ENCODE data around the gene ZSWIM7. TPM values are rescaled to one million over a fixed set of nuclear protein-coding genes. Genes with fewer than 3 reads are reported as not detected.

The ZSWIM7 gene
- total RNA-seq (2022; extraction: Qiagen RNA extraction; ENCODE audit: low read depth) = 39.8 to 45.5 TPM (median 43.9 TPM) in 5 replicates

DNA sequence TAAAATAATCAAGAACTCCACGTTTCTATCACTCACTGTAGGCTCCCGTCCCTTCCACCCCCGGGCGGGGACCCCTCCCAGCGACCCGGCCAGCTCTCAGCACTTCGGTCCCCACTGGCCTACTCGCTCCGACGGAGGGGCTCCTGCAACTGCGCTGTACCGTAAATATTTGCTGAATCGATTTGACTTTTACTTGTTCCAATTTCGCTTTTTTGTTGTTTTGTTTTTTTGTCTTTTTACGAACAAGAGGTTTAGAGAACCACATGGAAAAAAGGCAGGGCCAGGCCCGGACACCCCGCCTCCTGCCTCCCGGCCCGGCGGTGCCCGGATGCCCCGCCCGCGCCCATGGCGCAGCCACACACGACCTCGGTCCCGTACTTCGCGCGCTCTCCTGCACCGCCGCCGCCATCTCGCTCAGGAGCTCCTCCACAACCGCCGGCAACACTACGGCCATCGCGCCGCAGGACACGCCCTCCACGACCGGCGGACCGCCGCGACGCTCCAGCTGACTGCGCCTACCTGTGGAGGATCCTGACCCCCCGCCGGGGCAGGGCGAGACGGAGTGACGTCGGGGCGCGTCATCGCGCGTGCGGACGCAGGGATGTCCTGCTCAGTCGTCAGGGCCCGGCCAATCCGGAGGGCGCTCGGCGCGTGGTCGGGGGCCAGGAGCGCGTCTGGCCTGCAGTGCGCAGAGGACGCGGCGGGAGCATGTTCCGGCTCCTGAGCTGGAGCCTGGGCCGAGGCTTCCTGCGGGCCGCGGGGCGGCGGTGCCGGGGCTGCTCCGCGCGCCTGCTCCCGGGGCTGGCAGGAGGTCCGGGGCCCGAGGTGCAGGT is at the start of gene ZSWIM7, which contains the start of gene TTC19:
TSS of gene ZSWIM7 (minus strand) at position 564 of the 833 bp plus-strand sequence. CDS start at position 454, 110 bp downstream.
TSS of gene TTC19 (plus strand) at position 684 of the 833 bp plus-strand sequence. CDS start at position 709, 25 bp downstream.

GRCh38 chr17:15944759-15945526 is 54.6 kb downstream of the ZSWIM7 start, which contains the start of gene ADORA2B:
Gene ADORA2B (plus strand): TSS chr17:15945130. CDS start chr17:15945249, 119 bp downstream.

Other genes starting within 250 kb of the ZSWIM7 start
- gene ADORA2B, start 54.6 kb downstream of the ZSWIM7 start, total RNA-seq (2022; extraction: Qiagen RNA extraction; ENCODE audit: low read depth) = 9.8 to 13.9 TPM (median 12.2 TPM) in 5 replicates
- 42.2 to 49.4 TPM (median 45.9 TPM) in 5 replicates for gene TTC19, start 120 bp upstream of the ZSWIM7 start, total RNA-seq (2022; extraction: Qiagen RNA extraction; ENCODE audit: low read depth)
- gene NCOR1, start 215.8 kb upstream of the ZSWIM7 start, total RNA-seq (2022; extraction: Qiagen RNA extraction; ENCODE audit: low read depth) = 70.0 to 83.2 TPM (median 74.7 TPM) in 5 replicates
- gene PIGL, start 217.5 kb upstream of the ZSWIM7 start, total RNA-seq (2022; extraction: Qiagen RNA extraction; ENCODE audit: low read depth) = 12.9 to 21.2 TPM (median 15.1 TPM) in 5 replicates

Data from A549 treated with CpdA at 1 μM for 4 hours (cell line).